OCI-LY7 (cell line): ENCODE data around the gene CLEC18A. TPM values are rescaled to one million over a fixed set of nuclear protein-coding genes. Genes with fewer than 3 reads are reported as not detected.

ENCODE experiments used
- BruUV-seq: library from RNA; stranded (reverse); fragments of 400-500 nt; replicated peaks from 2 replicates; lab custom pipeline; 2021; lab: Mats Ljungman, UMichigan
- CTCF ChIA-PET: fragments of 300-600 bp; sonication (Branson Sonifier 250); formaldehyde crosslinking; loops from one replicate; lab custom pipeline; 2022; ENCODE audit warnings: antibody characterized with exemption; ENCODE audit not compliant: unreplicated experiment; lab: Charles Lee
- POLR2A ChIA-PET: fragments of 300-600 bp; sonication (Branson Sonifier 250); formaldehyde crosslinking; loops from one replicate; lab custom pipeline; 2022; ENCODE audit warnings: antibody characterized with exemption; lab: Charles Lee
- DNase-seq: peaks from one replicate; pipeline ENCODE4 v3.0.0-alpha.2; 2015; ENCODE audit warnings: low spot score
- H2AFZ ChIP-seq: fragments of 200-600 bp; sonication (generic), shearing (Covaris generic); 2 replicates; pipeline ENCODE4 v1.6.1; 2014; ENCODE audit warnings: mild to moderate bottlenecking, antibody characterized with exemption, low read length, moderate library complexity
- H3K27ac ChIP-seq: fragments of 200-600 bp; sonication (generic); 2 replicates; pipeline ENCODE4 v1.5.1; 2014; ENCODE audit warnings: mixed run types, low read depth, mild to moderate bottlenecking, moderate library complexity, low read length, inconsistent platforms; ENCODE audit not compliant: poor library complexity, severe bottlenecking
- H3K36me3 ChIP-seq: fragments of 200-600 bp; sonication (generic); 2 replicates; pipeline ENCODE4 v1.6.1; 2014; ENCODE audit warnings: mild to moderate bottlenecking, antibody characterized with exemption, low read length, moderate library complexity, mixed read lengths; ENCODE audit not compliant: insufficient read depth
- H3K4me1 ChIP-seq: fragments of 200-600 bp; sonication (generic); 2 replicates; pipeline ENCODE4 v1.5.1; 2014; ENCODE audit warnings: mild to moderate bottlenecking, low read length; ENCODE audit not compliant: insufficient read depth, poor library complexity, severe bottlenecking
- H3K4me2 ChIP-seq: fragments of 200-600 bp; sonication (generic); 2 replicates; pipeline ENCODE4 v1.6.1; 2014; ENCODE audit warnings: mild to moderate bottlenecking, low read length
- H3K4me3 ChIP-seq: fragments of 200-600 bp; sonication (generic); 2 replicates; pipeline ENCODE4 v1.5.1; 2014; ENCODE audit warnings: mild to moderate bottlenecking, low read depth, low read length; ENCODE audit not compliant: poor library complexity, severe bottlenecking
- H3K79me2 ChIP-seq: fragments of 200-600 bp; sonication (generic); 2 replicates; pipeline ENCODE4 v1.6.1; 2016; ENCODE audit warnings: low read depth, mild to moderate bottlenecking, low read length, moderate library complexity, mixed read lengths; ENCODE audit not compliant: insufficient read depth
- H3K9me2 ChIP-seq: fragments of 200-600 bp; sonication (generic); 2 replicates; pipeline ENCODE4 v1.6.1; 2016; ENCODE audit warnings: mild to moderate bottlenecking, low read length, mixed read lengths; ENCODE audit not compliant: insufficient read depth
- H3K9me3 ChIP-seq: fragments of 200-600 bp; sonication (generic); 2 replicates; pipeline ENCODE4 v1.6.1; 2014; ENCODE audit warnings: mild to moderate bottlenecking, mixed run types, low read length, mixed read lengths
- H4K20me1 ChIP-seq: fragments of 200-600 bp; sonication (generic); 2 replicates; pipeline ENCODE4 v1.6.1; 2014; ENCODE audit warnings: mild to moderate bottlenecking, antibody characterized with exemption, low read length, moderate library complexity, mixed read lengths; ENCODE audit not compliant: insufficient read depth
- CTCF ChIP-seq: fragments of 200-600 bp; sonication (generic); conservative IDR thresholded peaks from 2 replicates; pipeline ENCODE4 v1.5.1; 2014; ENCODE audit warnings: mild to moderate bottlenecking, antibody characterized with exemption, low read length, moderate library complexity, mixed read lengths
- EZH2phosphoT487 ChIP-seq: fragments of 200-600 bp; sonication (generic); IDR thresholded peaks from 2 replicates; pipeline ENCODE4 v1.6.1; 2018; ENCODE audit warnings: low read depth, borderline replicate concordance, mild to moderate bottlenecking, mixed run types, antibody characterized with exemption, low read length, moderate library complexity, mixed read lengths
- intact Hi-C: fragments of 100-400 bp; cut with micrococcal nuclease; formaldehyde crosslinking; loops from one replicate; pipeline ENCODE4 v1.10.0; 2022; ENCODE audit not compliant: unreplicated experiment
- total RNA-seq, 2 experiments: library from RNA; depleted of rRNA in 1 of 2; stranded (reverse); fragments of >200 nt in 1 of 2; shearing (Covaris generic) in 1 of 2; gene quantifications; 2 replicates each; pipeline ENCODE4 v1.2.3, GENCODE V29; 2014 to 2022

The CLEC18A gene
- total RNA-seq, 2 experiments from 2014 or later: 0.09 to 0.19 TPM

- POLR2A ChIA-PET: no interaction called here
- CTCF ChIA-PET: no interaction called here
- no peak overlapping the region for H3K4me2 ChIP-seq
- H3K4me1 ChIP-seq: no peaks in the 10 kb centered on the region
- BruUV-seq: no TSS peak
- H3K9me3 ChIP-seq: no peaks in the 10 kb centered on the region
- H3K79me2 ChIP-seq: no peaks in the 10 kb centered on the region
- H2AFZ ChIP-seq: no peak overlapping the region
- H3K4me3 ChIP-seq: no peak overlapping the region
- TF ChIP-seq EZH2phosphoT487: no peak
- TF ChIP-seq CTCF: no peak
- intact Hi-C loops: loop anchor here (5.0 kb wide), 1 partner anchor 536 kb away; no protein-coding TSS in a partner anchor
- no peak for DNase-seq
- H4K20me1 ChIP-seq: no peaks in the 10 kb centered on the region
- H3K27ac ChIP-seq: no peak overlapping the region
- H3K36me3 ChIP-seq: peaks cover 22% of the 10 kb centered on the region
- no peaks in the 10 kb centered on the region for H3K9me2 ChIP-seq
Measured at GRCh38 chr16:69932691-69933392, 18.3 kb upstream of the CLEC18A start.

GRCh38 chr16:69934044-69934443, 17.1 kb upstream of the CLEC18A start:
- DNase-seq: no peak
- BruUV-seq: no TSS peak
- H3K9me3 ChIP-seq: no peaks in the 10 kb centered on the region
- H4K20me1 ChIP-seq: no peaks in the 10 kb centered on the region
- peaks cover 22% of the 10 kb centered on the region for H3K36me3 ChIP-seq
- intact Hi-C loops: loop anchor here (5.0 kb wide), 1 partner anchor 537 kb away; no protein-coding TSS in a partner anchor
- no peaks in the 10 kb centered on the region for H3K4me1 ChIP-seq
- no peak overlapping the region for H3K27ac ChIP-seq
- no peaks in the 10 kb centered on the region for H3K79me2 ChIP-seq
- no peak overlapping the region for H2AFZ ChIP-seq
- ChIA-PET CTCF (no interaction called here), POLR2A (no interaction called here)
- TF ChIP-seq CTCF (no peak), EZH2phosphoT487 (no peak)
- H3K9me2 ChIP-seq: no peaks in the 10 kb centered on the region
- H3K4me3 ChIP-seq: no peak overlapping the region
- no peak overlapping the region for H3K4me2 ChIP-seq

- H3K27ac ChIP-seq: no peak overlapping the region
- CTCF ChIA-PET: no interaction called here
- BruUV-seq: no TSS peak
- H4K20me1 ChIP-seq: no peaks in the 10 kb centered on the region
- H3K9me3 ChIP-seq: no peaks in the 10 kb centered on the region
- peaks cover 22% of the 10 kb centered on the region for H3K36me3 ChIP-seq
- DNase-seq: no peak
- POLR2A ChIA-PET: no interaction called here
- no peak overlapping the region for H2AFZ ChIP-seq
- no peaks in the 10 kb centered on the region for H3K79me2 ChIP-seq
- H3K4me3 ChIP-seq: no peak overlapping the region
- TF ChIP-seq EZH2phosphoT487 (no peak), CTCF (no peak)
- no peaks in the 10 kb centered on the region for H3K9me2 ChIP-seq
- intact Hi-C loops: loop anchor here (5.0 kb wide), 1 partner anchor 537 kb away; no protein-coding TSS in a partner anchor
- H3K4me2 ChIP-seq: no peak overlapping the region
- no peaks in the 10 kb centered on the region for H3K4me1 ChIP-seq
Measured at GRCh38 chr16:69934751-69935150, 16.4 kb upstream of the CLEC18A start.
